GM12878 (cell line): ENCODE data around the gene TMC6. TPM values are rescaled to one million over a fixed set of nuclear protein-coding genes. Genes with fewer than 3 reads are reported as not detected.

Experiments used
- ATAC-seq: fragments of 200-7000 bp; cut with Tn5 transposase; 3 replicates; pipeline ENCODE4 v1.9.1; 2020; ENCODE audit warnings: mild to moderate bottlenecking, moderate library complexity
- BruUV-seq: library from RNA; stranded (reverse); fragments of 400-500 nt; replicated peaks from 2 replicates; lab custom pipeline; 2021; lab: Mats Ljungman, UMichigan
- CTCF ChIA-PET: fragments of 300-600 bp; sonication (Branson Sonifier 250); formaldehyde crosslinking; extraction: SDS; loops from one replicate; lab custom pipeline; 2021; ENCODE audit warnings: inconsistent platforms; lab: Yijun Ruan, JAX
- POLR2A ChIA-PET: fragments of 350-600 bp; formaldehyde crosslinking; extraction: SDS; loops from one replicate; lab custom pipeline; 2021; ENCODE audit warnings: inconsistent platforms; lab: Charles Lee
- RAD21 ChIA-PET: fragments of 300-600 bp; sonication (Branson Sonifier 250); formaldehyde crosslinking; loops from one replicate; lab custom pipeline; 2023; ENCODE audit warnings: antibody characterized with exemption; ENCODE audit not compliant: unreplicated experiment; lab: Charles Lee
- SMC1A ChIA-PET: fragments of 300-600 bp; sonication (Branson Sonifier 250); formaldehyde crosslinking; loops from one replicate; lab custom pipeline; 2023; ENCODE audit not compliant: unreplicated experiment, uncharacterized antibody; lab: Charles Lee
- DNase-seq: peaks from one replicate; pipeline ENCODE4 v3.0.0-alpha.2; 2011; ENCODE audit warnings: low read depth, low spot score
- FAIRE-seq: peaks from 3 replicates; lab custom pipeline; 2011; peaks lifted over from hg19 to GRCh38; lab: Jason Lieb, UNC
- H2AFZ ChIP-seq: 2 replicates; pipeline ENCODE4 v1.6.0; 2011; ENCODE audit warnings: low read depth, low read length, control low read depth; ENCODE audit not compliant: control insufficient read depth
- H3K27ac ChIP-seq: 2 replicates; pipeline ENCODE4 v1.5.1; 2011; ENCODE audit warnings: control low read depth; ENCODE audit not compliant: control insufficient read depth, insufficient read depth
- H3K27me3 ChIP-seq, 2 experiments: replicated peaks in 1 of 2; 2 replicates each; pipeline versions ENCODE4 v1.6.0 to v1.6.1; 2011; ENCODE audit warnings: low read length in 1 of 2; ENCODE audit not compliant: control insufficient read depth in 2 of 2, insufficient read depth in 2 of 2
- H3K36me3 ChIP-seq, 2 experiments: 2 replicates each; pipeline ENCODE4 v1.5.1; 2011; ENCODE audit warnings: low read length in 1 of 2; ENCODE audit not compliant: control insufficient read depth in 2 of 2, insufficient read depth in 2 of 2
- H3K4me1 ChIP-seq: 2 replicates; pipeline ENCODE4 v1.6.1; 2011; ENCODE audit warnings: mild to moderate bottlenecking, low read length, moderate library complexity, mixed read lengths; ENCODE audit not compliant: control insufficient read depth, insufficient read depth
- H3K4me2 ChIP-seq: 2 replicates; pipeline ENCODE4 v1.6.0; 2011; ENCODE audit warnings: control low read depth; ENCODE audit not compliant: control insufficient read depth, insufficient read depth
- H3K4me3 ChIP-seq: fragments of 200-600 bp; sonication (generic); 2 replicates; pipeline ENCODE4 v1.5.1; 2016
- H3K79me2 ChIP-seq: 2 replicates; pipeline ENCODE4 v1.6.0; 2011; ENCODE audit warnings: low read length; ENCODE audit not compliant: control insufficient read depth, insufficient read depth
- H3K9ac ChIP-seq: 2 replicates; pipeline ENCODE4 v1.8.0; 2011; ENCODE audit warnings: low read length, control low read depth, mixed read lengths; ENCODE audit not compliant: control insufficient read depth, insufficient read depth
- H3K9me3 ChIP-seq: replicated peaks from 3 replicates; pipeline ENCODE4 v1.5.1; 2011; ENCODE audit warnings: mild to moderate bottlenecking, low read length; ENCODE audit not compliant: control insufficient read depth, insufficient read depth
- H4K20me1 ChIP-seq: 2 replicates; pipeline ENCODE4 v1.6.0; 2011; ENCODE audit not compliant: control insufficient read depth, insufficient read depth
- POLR2A ChIP-seq: IDR thresholded peaks from 2 replicates; pipeline ENCODE4 v1.6.1; 2011; ENCODE audit warnings: low read depth, mild to moderate bottlenecking, low read length
- RELA ChIP-seq: fragments of 450-650 bp; IDR thresholded peaks from 2 replicates; pipeline ENCODE4 v1.8.0; 2014; ENCODE audit warnings: borderline replicate concordance; ENCODE audit not compliant: partially characterized antibody
- WGBS: methylation state at CpG from one replicate; pipeline ENCODE4 v1.1.6; 2016; ENCODE audit warnings: low lambda C conversion rate; ENCODE audit not compliant: insufficient replicate concordance, insufficient coverage; ENCODE audit errors: missing lambda C conversion rate; 5-methylcytosine and 5-hydroxymethylcytosine counted together
- in situ Hi-C: fragments of 300-500 bp; cut with MboI; formaldehyde crosslinking; loops from 9 replicates; pipeline ENCODE4 v1.14.3; 2018; ENCODE audit warnings: mixed read lengths
- intact Hi-C: fragments of 100-400 bp; cut with micrococcal nuclease; formaldehyde crosslinking; loops from one replicate; pipeline ENCODE4 v1.14.2; 2022; ENCODE audit not compliant: unreplicated experiment
- polyA plus RNA-seq, 11 experiments: library from polyadenylated mRNA; depleted of rRNA in 4 of 11; unstranded in 6 of 11; stranded (reverse) in 5 of 11; fragments of >200 nt; fragmentation: Nextera tagmentation in 4 of 11; fragmentation: Illumina TruSeq in 1 of 11; extraction: Ambion mirVana in 4 of 11; extraction: Trizol in 1 of 11; gene quantifications; 1 replicate in 1 of 11; 2 replicates in 10 of 11; pipeline versions ENCODE4 v1.2.1 to v1.2.3, GENCODE V29; 2011 to 2016; ENCODE audit warnings: inconsistent platforms in 2 of 11, missing spikeins in 2 of 11, low read depth in 1 of 11
- total RNA-seq, 4 experiments: library from RNA; depleted of rRNA in 3 of 4; stranded (reverse); fragments of >200 nt in 3 of 4; fragmentation: Illumina TruSeq in 1 of 4; extraction: Trizol in 1 of 4; gene quantifications; 2 replicates each; pipeline versions ENCODE4 v1.2.1 to v1.2.3, GENCODE V29; 2013 to 2021
- TF ChIP-seq, protein P1 (sequence below): IDR thresholded peaks from 2 replicates; pipeline ENCODE4 v1.6.1; 2011; ENCODE audit warnings: mild to moderate bottlenecking, low read depth, low read length, moderate library complexity; ENCODE audit not compliant: insufficient replicate concordance

The TMC6 gene
- total and polyA plus RNA-seq, 10 of the 15 experiments (the other 5 are each of a cell fraction or from before 2014, with no cell fraction given), result 1.9 to 232 (median 60.6) TPM

DNA sequence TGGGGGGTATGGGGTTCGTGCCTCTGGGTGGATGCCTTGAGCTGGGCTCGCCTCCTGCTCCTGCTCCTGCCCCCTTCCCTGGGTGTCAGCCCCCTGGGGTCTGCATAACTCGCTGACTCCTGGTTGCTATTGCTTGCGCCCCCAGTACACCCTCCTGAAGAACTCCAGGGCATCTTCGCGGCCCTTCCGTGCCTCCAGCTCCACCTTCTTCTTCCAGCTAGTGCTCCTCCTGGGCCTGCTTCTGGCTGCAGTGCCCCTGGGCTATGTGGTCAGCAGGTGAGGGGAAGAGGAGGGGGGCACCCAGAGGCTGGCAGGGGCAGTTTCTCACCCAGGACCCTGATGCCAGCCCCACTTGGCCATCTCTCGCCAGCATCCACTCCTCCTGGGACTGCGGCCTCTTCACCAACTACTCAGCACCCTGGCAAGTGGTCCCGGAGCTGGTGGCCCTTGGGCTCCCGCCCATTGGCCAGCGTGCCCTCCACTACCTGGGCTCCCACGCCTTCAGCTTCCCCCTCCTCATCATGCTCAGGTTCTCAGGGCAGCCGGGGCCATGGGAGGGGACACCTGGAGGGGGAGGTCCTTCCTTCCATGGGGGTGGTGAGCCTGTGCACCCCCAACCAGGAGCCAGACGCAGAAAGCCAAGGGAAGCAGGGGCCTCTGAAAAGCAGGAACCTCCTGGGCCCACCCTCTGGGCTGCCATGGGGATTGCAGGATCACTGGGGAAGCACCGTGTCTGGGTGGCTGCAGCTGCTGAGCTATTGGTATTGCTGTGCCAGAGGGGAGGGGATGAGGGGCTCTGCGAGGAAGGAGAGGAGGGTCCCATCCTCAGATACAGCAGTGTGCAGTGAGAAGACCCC, 9.9 kb upstream of the TMC6 start:
- Histone ChIP-seq H4K20me1 (no peaks in the 10 kb centered on the region), H3K27me3 (no peaks in the 10 kb centered on the region), H3K9me3 (no peaks in the 10 kb centered on the region), H3K36me3 (peaks cover 16 to 17% of the 10 kb centered on the region in 2 experiments; a peak in 3 of 4 replicates), H2AFZ (no peak overlapping the region), H3K79me2 (peaks cover 26% of the 10 kb centered on the region), H3K4me2 (no peak overlapping the region), H3K4me1 (peaks cover 61% of the 10 kb centered on the region), H3K27ac (peak overlapping the region; percentile 13; the same call in 1 of the 2 replicates), H3K4me3 (no peak overlapping the region), H3K9ac (no peak overlapping the region)
- ATAC-seq, result no peak
- intact Hi-C loops, result no loop called here
- FAIRE-seq, result no peak
- ChIA-PET CTCF (interaction anchor here (0.6 to 9.5 kb wide), 13 partner anchors 12 to 106 kb away, joined by 3 to 132 read pairs (median 7); partner anchors contain the start of gene TMC6), SMC1A (interaction anchor here (0.5 to 5.1 kb wide), 7 partner anchors 9 to 53 kb away, joined by 3 to 51 read pairs (median 3); partner anchors contain the start of gene TK1), POLR2A (interaction anchor here (0.7 to 3.7 kb wide), 9 partner anchors 8 to 37 kb away, joined by 3 to 16 read pairs (median 4); partner anchors contain the start of gene TMC6), RAD21 (interaction anchor here (0.8 to 6.8 kb wide), 8 partner anchors 10 to 118 kb away, joined by 3 to 83 read pairs (median 3); partner anchors contain the start of genes TK1 and TMC6)
- in situ Hi-C loops, result no loop called here
- 83% methylated on average over 17 of the region's 17 CpGs for WGBS
- no peak for DNase-seq
- TF ChIP-seq RELA (peak; percentile 2), POLR2A (peak; percentile 34)
- TF ChIP-seq, protein P1, sequence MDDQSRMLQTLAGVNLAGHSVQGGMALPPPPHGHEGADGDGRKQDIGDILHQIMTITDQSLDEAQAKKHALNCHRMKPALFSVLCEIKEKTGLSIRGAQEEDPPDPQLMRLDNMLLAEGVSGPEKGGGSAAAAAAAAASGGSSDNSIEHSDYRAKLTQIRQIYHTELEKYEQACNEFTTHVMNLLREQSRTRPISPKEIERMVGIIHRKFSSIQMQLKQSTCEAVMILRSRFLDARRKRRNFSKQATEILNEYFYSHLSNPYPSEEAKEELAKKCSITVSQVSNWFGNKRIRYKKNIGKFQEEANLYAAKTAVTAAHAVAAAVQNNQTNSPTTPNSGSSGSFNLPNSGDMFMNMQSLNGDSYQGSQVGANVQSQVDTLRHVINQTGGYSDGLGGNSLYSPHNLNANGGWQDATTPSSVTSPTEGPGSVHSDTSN, result no peak
- no TSS peak for BruUV-seq
